ENCODE results near the gene PGM3.

- TF ChIP-seq POLR2AphosphoS5 (IDR thresholded peaks at IDR 0.05) (no peak), CTCF (IDR thresholded peaks at IDR 0.05) (no peak)
These were observed 33.5 kb upstream of the PGM3 start for GRCh38 chr6:83226517-83226916.
